Lower leg skin (tissue), 4 donors: ENCODE results near the gene GBE1. TPM values are rescaled to one million over a fixed set of nuclear protein-coding genes. Genes with fewer than 3 reads are reported as not detected.

Experiments used
- DNase-seq, 2 donors: peaks; one replicate each; pipeline ENCODE4 v3.0.0-alpha.2; 2019; ENCODE audit warnings: low spot score in 2 of 2
- H3K4me3 ChIP-seq: fragments of 200-600 bp; sonication (generic); 2 replicates; pipeline ENCODE4 v1.5.1; 2017; ENCODE audit warnings: mild to moderate bottlenecking, low read depth; ENCODE audit not compliant: poor library complexity, severe bottlenecking
- POLR2A ChIP-seq, 2 donors: fragments of 450-650 bp; IDR thresholded peaks; one replicate each; pipeline ENCODE4 v1.6.1; 2016 to 2017; ENCODE audit warnings: antibody characterized with exemption in 2 of 2, mild to moderate bottlenecking in 1 of 2, moderate library complexity in 1 of 2
- WGBS, 2 donors: methylation state at CpG; one replicate each; pipeline ENCODE4 v1.1.5; 2018; 5-methylcytosine and 5-hydroxymethylcytosine counted together
- intact Hi-C: fragments of 100-400 bp; cut with DNase I; formaldehyde crosslinking; loops from one replicate; pipeline ENCODE4 v1.15.0; 2023; ENCODE audit warnings: low total_unique reads
- total RNA-seq, 4 donors: library from RNA; depleted of rRNA; stranded (reverse); fragments of >200 nt; gene quantifications; one replicate each; pipeline ENCODE4 v1.1.0, GENCODE V29; 2016
- TF ChIP-seq, protein P1 (sequence below), 3 donors: fragments of 450-650 bp; IDR thresholded peaks; one replicate each; pipeline ENCODE4 v1.5.1; 2016; ENCODE audit warnings: antibody characterized with exemption in 3 of 3, mild to moderate bottlenecking in 3 of 3, moderate library complexity in 2 of 3

Gene GBE1
- total RNA-seq, 4 donors from 2014 or later, result 13.5 to 21.7 (median 15.8) TPM

DNA sequence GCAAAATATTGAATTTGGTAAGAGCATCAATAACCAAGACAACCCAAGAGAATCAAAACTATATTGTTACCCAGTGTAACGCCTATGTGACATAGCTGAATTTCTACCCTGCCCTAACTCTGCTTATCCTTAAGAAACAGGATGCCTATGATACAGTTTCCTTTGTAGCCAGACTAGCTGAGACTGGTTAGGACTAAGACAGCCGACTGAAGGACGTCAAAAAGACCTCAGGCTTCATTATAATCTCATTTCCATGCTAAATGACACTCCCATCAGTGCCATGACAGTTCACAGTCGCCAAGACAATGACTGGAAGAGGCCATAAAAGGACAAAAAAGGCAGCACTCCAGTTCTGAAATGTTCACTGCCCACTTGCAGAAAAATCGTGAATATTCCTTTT is 66.8 kb downstream of the GBE1 start:
- intact Hi-C loops, result no loop called here
- no peak overlapping the region for H3K4me3 ChIP-seq
- TF ChIP-seq POLR2A (IDR thresholded peaks at IDR 0.05), result no peak
- TF ChIP-seq, protein P1, sequence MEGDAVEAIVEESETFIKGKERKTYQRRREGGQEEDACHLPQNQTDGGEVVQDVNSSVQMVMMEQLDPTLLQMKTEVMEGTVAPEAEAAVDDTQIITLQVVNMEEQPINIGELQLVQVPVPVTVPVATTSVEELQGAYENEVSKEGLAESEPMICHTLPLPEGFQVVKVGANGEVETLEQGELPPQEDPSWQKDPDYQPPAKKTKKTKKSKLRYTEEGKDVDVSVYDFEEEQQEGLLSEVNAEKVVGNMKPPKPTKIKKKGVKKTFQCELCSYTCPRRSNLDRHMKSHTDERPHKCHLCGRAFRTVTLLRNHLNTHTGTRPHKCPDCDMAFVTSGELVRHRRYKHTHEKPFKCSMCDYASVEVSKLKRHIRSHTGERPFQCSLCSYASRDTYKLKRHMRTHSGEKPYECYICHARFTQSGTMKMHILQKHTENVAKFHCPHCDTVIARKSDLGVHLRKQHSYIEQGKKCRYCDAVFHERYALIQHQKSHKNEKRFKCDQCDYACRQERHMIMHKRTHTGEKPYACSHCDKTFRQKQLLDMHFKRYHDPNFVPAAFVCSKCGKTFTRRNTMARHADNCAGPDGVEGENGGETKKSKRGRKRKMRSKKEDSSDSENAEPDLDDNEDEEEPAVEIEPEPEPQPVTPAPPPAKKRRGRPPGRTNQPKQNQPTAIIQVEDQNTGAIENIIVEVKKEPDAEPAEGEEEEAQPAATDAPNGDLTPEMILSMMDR (IDR thresholded peaks at IDR 0.05), result no peak
- no peak for DNase-seq
- WGBS, 2 donors, result 92 to 93% methylated on average over 5 of the region's 5 CpGs

GRCh38 chr3:81692766-81693165 is 68.7 kb downstream of the GBE1 start:
- 81 to 82% methylated on average over 1 of the region's 1 CpG for WGBS, 2 donors
- TF ChIP-seq, protein P1 (IDR thresholded peaks at IDR 0.05), result no peak
- TF ChIP-seq POLR2A (IDR thresholded peaks at IDR 0.05), result no peak
- DNase-seq, result no peak
- no peak overlapping the region for H3K4me3 ChIP-seq
- intact Hi-C loops, result no loop called here

- intact Hi-C loops, result no loop called here
- 95 to 97% methylated on average over 7 of the region's 7 CpGs for WGBS, 2 donors
- TF ChIP-seq, protein P1 (IDR thresholded peaks at IDR 0.05), result no peak
- TF ChIP-seq POLR2A (IDR thresholded peaks at IDR 0.05), result no peak
- no peak for DNase-seq
- no peak overlapping the region for H3K4me3 ChIP-seq
These were observed 71.8 kb downstream of the GBE1 start for GRCh38 chr3:81689617-81690016.

GRCh38 chr3:81684751-81685395 is 76.6 kb downstream of the GBE1 start:
- 68 to 81% methylated on average over 4 of the region's 4 CpGs for WGBS, 2 donors
- no peak for TF ChIP-seq POLR2A (IDR thresholded peaks at IDR 0.05)
- TF ChIP-seq, protein P1 (IDR thresholded peaks at IDR 0.05), result no peak
- intact Hi-C loops, result no loop called here
- H3K4me3 ChIP-seq, result no peak overlapping the region
- DNase-seq, result no peak

GRCh38 chr3:81676706-81677456 is 84.6 kb downstream of the GBE1 start:
- intact Hi-C loops, result no loop called here
- TF ChIP-seq, protein P1 (IDR thresholded peaks at IDR 0.05), result no peak
- TF ChIP-seq POLR2A (IDR thresholded peaks at IDR 0.05), result no peak
- 81 to 83% methylated on average over 5 of the region's 5 CpGs for WGBS, 2 donors
- H3K4me3 ChIP-seq, result no peak overlapping the region
- no peak for DNase-seq
